ENCODE measurements around the gene VIPAS39. TPM values are rescaled to one million over a fixed set of nuclear protein-coding genes. Genes with fewer than 3 reads are reported as not detected.

VIPAS39 gene
- total and polyA plus RNA-seq, 2 of the 13 experiments (the other 11 are each of a cell fraction or from before 2014, with no cell fraction given): 13.3 to 21.5 TPM

DNA sequence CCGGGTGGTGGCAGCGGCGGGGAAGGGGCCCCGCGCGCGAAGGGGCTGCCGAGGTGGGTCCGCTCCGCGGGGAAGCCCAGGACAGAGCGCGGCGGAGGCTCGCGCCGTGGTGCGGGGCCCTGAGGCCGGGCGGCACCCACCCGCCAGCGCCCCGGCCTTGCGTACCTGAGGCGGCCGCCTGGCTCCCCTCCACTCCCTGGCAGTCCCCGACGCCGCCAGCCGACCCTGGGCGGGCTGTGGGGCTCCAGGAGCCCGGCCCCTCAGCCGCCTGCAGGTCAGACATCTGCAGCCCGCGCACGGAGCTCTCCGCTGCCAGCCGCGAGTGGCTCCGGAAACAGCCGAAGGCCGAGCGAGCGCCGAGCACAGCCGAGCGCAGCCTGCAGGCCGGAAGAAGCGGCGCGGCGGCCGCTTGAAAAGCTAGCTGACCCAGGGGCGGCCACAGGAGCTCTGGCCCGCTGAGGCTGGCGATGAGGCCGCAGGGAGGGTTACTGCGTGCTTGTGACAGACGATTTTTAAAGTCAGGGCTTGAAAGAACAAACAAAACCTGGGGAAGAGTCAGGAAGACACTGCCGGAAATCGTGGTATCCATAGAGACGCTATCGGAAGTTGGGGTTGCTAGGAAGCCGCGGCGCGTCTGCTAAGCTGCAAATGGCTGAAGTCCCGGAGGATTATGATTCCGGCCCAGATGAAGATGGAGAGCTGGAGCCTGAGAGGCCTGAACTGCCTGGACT lies 80.5 kb downstream of the VIPAS39 start, which contains the start of the genes SAMD15 and TMED8 (continued):
- no peak for TF ChIP-seq STAT5B (CRISPR knock-in tag; IDR thresholded peaks at IDR 0.05)
- no peak for TF ChIP-seq ZMYM2 (CRISPR knock-in tag; IDR thresholded peaks at IDR 0.05)
- TF ChIP-seq YEATS4 (CRISPR knock-in tag; IDR thresholded peaks at IDR 0.05; ENCODE audit: borderline replicate concordance): peak; percentile 81; the same call in 1 of the 2 replicates
- TF ChIP-seq, protein P1, sequence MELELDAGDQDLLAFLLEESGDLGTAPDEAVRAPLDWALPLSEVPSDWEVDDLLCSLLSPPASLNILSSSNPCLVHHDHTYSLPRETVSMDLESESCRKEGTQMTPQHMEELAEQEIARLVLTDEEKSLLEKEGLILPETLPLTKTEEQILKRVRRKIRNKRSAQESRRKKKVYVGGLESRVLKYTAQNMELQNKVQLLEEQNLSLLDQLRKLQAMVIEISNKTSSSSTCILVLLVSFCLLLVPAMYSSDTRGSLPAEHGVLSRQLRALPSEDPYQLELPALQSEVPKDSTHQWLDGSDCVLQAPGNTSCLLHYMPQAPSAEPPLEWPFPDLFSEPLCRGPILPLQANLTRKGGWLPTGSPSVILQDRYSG (CRISPR knock-in tag; IDR thresholded peaks at IDR 0.05): no peak
- no peak for TF ChIP-seq MLLT10 (CRISPR knock-in tag; IDR thresholded peaks at IDR 0.05)
- TF ChIP-seq SAP130 (CRISPR knock-in tag; IDR thresholded peaks at IDR 0.05; ENCODE audit: low read depth): peak; percentile 98
- TF ChIP-seq, protein P2, sequence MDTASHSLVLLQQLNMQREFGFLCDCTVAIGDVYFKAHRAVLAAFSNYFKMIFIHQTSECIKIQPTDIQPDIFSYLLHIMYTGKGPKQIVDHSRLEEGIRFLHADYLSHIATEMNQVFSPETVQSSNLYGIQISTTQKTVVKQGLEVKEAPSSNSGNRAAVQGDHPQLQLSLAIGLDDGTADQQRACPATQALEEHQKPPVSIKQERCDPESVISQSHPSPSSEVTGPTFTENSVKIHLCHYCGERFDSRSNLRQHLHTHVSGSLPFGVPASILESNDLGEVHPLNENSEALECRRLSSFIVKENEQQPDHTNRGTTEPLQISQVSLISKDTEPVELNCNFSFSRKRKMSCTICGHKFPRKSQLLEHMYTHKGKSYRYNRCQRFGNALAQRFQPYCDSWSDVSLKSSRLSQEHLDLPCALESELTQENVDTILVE (CRISPR knock-in tag; IDR thresholded peaks at IDR 0.05): 0 out of 2 replicates have a peak, but pooled peaks have one; percentile 31
- TF ChIP-seq, protein P3, sequence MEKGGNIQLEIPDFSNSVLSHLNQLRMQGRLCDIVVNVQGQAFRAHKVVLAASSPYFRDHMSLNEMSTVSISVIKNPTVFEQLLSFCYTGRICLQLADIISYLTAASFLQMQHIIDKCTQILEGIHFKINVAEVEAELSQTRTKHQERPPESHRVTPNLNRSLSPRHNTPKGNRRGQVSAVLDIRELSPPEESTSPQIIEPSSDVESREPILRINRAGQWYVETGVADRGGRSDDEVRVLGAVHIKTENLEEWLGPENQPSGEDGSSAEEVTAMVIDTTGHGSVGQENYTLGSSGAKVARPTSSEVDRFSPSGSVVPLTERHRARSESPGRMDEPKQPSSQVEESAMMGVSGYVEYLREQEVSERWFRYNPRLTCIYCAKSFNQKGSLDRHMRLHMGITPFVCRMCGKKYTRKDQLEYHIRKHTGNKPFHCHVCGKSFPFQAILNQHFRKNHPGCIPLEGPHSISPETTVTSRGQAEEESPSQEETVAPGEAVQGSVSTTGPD (CRISPR knock-in tag; IDR thresholded peaks at IDR 0.05): no peak
- TF ChIP-seq, protein P4, sequence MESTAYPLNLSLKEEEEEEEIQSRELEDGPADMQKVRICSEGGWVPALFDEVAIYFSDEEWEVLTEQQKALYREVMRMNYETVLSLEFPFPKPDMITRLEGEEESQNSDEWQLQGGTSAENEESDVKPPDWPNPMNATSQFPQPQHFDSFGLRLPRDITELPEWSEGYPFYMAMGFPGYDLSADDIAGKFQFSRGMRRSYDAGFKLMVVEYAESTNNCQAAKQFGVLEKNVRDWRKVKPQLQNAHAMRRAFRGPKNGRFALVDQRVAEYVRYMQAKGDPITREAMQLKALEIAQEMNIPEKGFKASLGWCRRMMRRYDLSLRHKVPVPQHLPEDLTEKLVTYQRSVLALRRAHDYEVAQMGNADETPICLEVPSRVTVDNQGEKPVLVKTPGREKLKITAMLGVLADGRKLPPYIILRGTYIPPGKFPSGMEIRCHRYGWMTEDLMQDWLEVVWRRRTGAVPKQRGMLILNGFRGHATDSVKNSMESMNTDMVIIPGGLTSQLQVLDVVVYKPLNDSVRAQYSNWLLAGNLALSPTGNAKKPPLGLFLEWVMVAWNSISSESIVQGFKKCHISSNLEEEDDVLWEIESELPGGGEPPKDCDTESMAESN (CRISPR knock-in tag; conservative IDR thresholded peaks at IDR 0.05): no peak
- no peak for TF ChIP-seq ZNF747 (CRISPR knock-in tag; IDR thresholded peaks at IDR 0.05; ENCODE audit: borderline replicate concordance)
- no peak for TF ChIP-seq NFATC3 (CRISPR knock-in tag; IDR thresholded peaks at IDR 0.05)
- TF ChIP-seq HNRNPL (IDR thresholded peaks at IDR 0.05; ENCODE audit: low read depth, low read length): no peak
- TF ChIP-seq YY1 (IDR thresholded peaks at IDR 0.05; ENCODE audit: insufficient read depth, insufficient replicate concordance, low read depth, low read length): peak; percentile 73
- TF ChIP-seq TOE1 (CRISPR knock-in tag; IDR thresholded peaks at IDR 0.05): no peak
- no peak for TF ChIP-seq HOXA7 (CRISPR knock-in tag; IDR thresholded peaks at IDR 0.05)
- TF ChIP-seq ZNF552 (CRISPR knock-in tag; IDR thresholded peaks at IDR 0.05; ENCODE audit: borderline replicate concordance): no peak
- no peak for TF ChIP-seq DPF2 (CRISPR knock-in tag; IDR thresholded peaks at IDR 0.05; ENCODE audit: borderline replicate concordance, low read depth)
- no peak for TF ChIP-seq ZNF138 (CRISPR knock-in tag; IDR thresholded peaks at IDR 0.05; ENCODE audit: low read depth)
- peak; percentile 75 for TF ChIP-seq THAP11 (CRISPR knock-in tag; IDR thresholded peaks at IDR 0.05)
- TF ChIP-seq CC2D1A (CRISPR knock-in tag; IDR thresholded peaks at IDR 0.05): no peak
- TF ChIP-seq IKZF1 (IDR thresholded peaks at IDR 0.05): no peak
- TF ChIP-seq, protein P5, sequence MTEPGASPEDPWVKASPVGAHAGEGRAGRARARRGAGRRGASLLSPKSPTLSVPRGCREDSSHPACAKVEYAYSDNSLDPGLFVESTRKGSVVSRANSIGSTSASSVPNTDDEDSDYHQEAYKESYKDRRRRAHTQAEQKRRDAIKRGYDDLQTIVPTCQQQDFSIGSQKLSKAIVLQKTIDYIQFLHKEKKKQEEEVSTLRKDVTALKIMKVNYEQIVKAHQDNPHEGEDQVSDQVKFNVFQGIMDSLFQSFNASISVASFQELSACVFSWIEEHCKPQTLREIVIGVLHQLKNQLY (CRISPR knock-in tag; IDR thresholded peaks at IDR 0.05): no peak
- peak; percentile 50; the same call in 1 of the 2 replicates for TF ChIP-seq ZBTB42 (CRISPR knock-in tag; IDR thresholded peaks at IDR 0.05)
- no peak for TF ChIP-seq U2AF2 (IDR thresholded peaks at IDR 0.05; ENCODE audit: low read depth, low read length)
